Neural progenitor cell (in vitro differentiated cells): ENCODE data around the gene PIP4P1. TPM values are rescaled to one million over a fixed set of nuclear protein-coding genes. Genes with fewer than 3 reads are reported as not detected.
"Not testable (repeated sequence)": the region's sequence is repeated elsewhere in the genome, so short reads cannot be mapped to it uniquely, and the experiment has no call there.

Source experiments
- DNase-seq: peaks from one replicate; pipeline ENCODE4 v3.0.0-alpha.2; 2016; ENCODE audit warnings: low spot score
- H2AFZ ChIP-seq: fragments of 200-600 bp; sonication (generic); replicated peaks from 2 replicates; pipeline ENCODE4 v1.6.1; 2016; ENCODE audit warnings: antibody characterized with exemption
- H3F3A ChIP-seq: fragments of 200-600 bp; sonication (generic); 2 replicates; pipeline ENCODE4 v1.6.1; 2016; ENCODE audit warnings: antibody characterized with exemption, low read depth
- H3K27ac ChIP-seq: fragments of 200-600 bp; sonication (generic); 2 replicates; pipeline ENCODE4 v1.5.1; 2016; ENCODE audit warnings: mild to moderate bottlenecking
- H3K27me3 ChIP-seq: fragments of 200-600 bp; sonication (generic); 2 replicates; pipeline ENCODE4 v1.6.1; 2016; ENCODE audit warnings: mild to moderate bottlenecking, moderate library complexity
- H3K36me3 ChIP-seq: fragments of 200-600 bp; sonication (generic); 2 replicates; pipeline ENCODE4 v1.5.1; 2016
- H3K4me1 ChIP-seq: fragments of 200-600 bp; sonication (generic); 2 replicates; pipeline ENCODE4 v1.6.1; 2016; ENCODE audit warnings: mixed run types
- H3K4me2 ChIP-seq: fragments of 200-600 bp; sonication (generic); 2 replicates; pipeline ENCODE4 v1.6.1; 2016
- H3K4me3 ChIP-seq: fragments of 200-600 bp; sonication (generic); 2 replicates; pipeline ENCODE4 v1.5.1; 2016
- H3K79me2 ChIP-seq: fragments of 200-600 bp; sonication (generic); 2 replicates; pipeline ENCODE4 v1.6.1; 2016; ENCODE audit warnings: low read depth
- H3K9ac ChIP-seq: fragments of 200-600 bp; sonication (generic); 2 replicates; pipeline ENCODE4 v1.6.1; 2016
- H3K9me3 ChIP-seq: fragments of 200-600 bp; sonication (generic); 2 replicates; pipeline ENCODE4 v1.5.1; 2016; ENCODE audit warnings: low read depth
- H4K20me1 ChIP-seq: fragments of 200-600 bp; sonication (generic); 2 replicates; pipeline ENCODE4 v1.6.1; 2016; ENCODE audit warnings: low read depth
- H3K27ac Mint-ChIP-seq: 3 replicates; pipeline ENCODE4 v1.8.0; 2021; ENCODE audit warnings: mixed read lengths
- H3K27me3 Mint-ChIP-seq: 2 replicates; pipeline ENCODE4 v1.8.0; 2022; ENCODE audit warnings: low read depth, mild to moderate bottlenecking, inconsistent platforms, moderate library complexity, mixed read lengths; ENCODE audit not compliant: insufficient read depth
- H3K36me3 Mint-ChIP-seq: 3 replicates; pipeline ENCODE4 v1.8.0; 2021; ENCODE audit warnings: mixed read lengths
- H3K4me1 Mint-ChIP-seq: 3 replicates; pipeline ENCODE4 v1.8.0; 2021; ENCODE audit warnings: mixed read lengths
- H3K4me3 Mint-ChIP-seq: 3 replicates; pipeline ENCODE4 v1.8.0; 2021; ENCODE audit warnings: mild to moderate bottlenecking, moderate library complexity, mixed read lengths
- H3K9me3 Mint-ChIP-seq: 3 replicates; pipeline ENCODE4 v1.8.0; 2020; ENCODE audit warnings: mixed read lengths
- CTCF ChIP-seq: fragments of 200-600 bp; sonication (generic); IDR thresholded peaks from 2 replicates; pipeline ENCODE4 v1.5.1; 2017; ENCODE audit warnings: antibody characterized with exemption, mild to moderate bottlenecking
- EZH2 ChIP-seq: fragments of 200-600 bp; sonication (generic); IDR thresholded peaks from 2 replicates; pipeline ENCODE4 v1.6.1; 2017; ENCODE audit warnings: antibody characterized with exemption, mild to moderate bottlenecking, moderate library complexity
- EZH2phosphoT487 ChIP-seq: fragments of 200-600 bp; sonication (generic); IDR thresholded peaks from 2 replicates; pipeline ENCODE4 v1.6.1; 2017; ENCODE audit warnings: antibody characterized with exemption
- total RNA-seq: library from RNA; depleted of rRNA; stranded (reverse); fragments of >200 nt; gene quantifications from 2 replicates; pipeline ENCODE4 v1.2.3, GENCODE V29; 2015; ENCODE audit warnings: low replicate concordance

Gene PIP4P1
- total RNA-seq, 1 donor from 2014 or later = 24.1 TPM

GRCh38 chr14:20456971-20457370 is 4.3 kb downstream of the PIP4P1 start:
- peaks cover 15% of the 10 kb centered on the region for H3K36me3 Mint-ChIP-seq

GRCh38 chr14:20455355-20456300 is 5.6 kb downstream of the PIP4P1 start:
- Mint-ChIP-seq H3K27me3 (no peaks in the 10 kb centered on the region), H3K4me1 (peaks cover 10% of the 10 kb centered on the region), H3K9me3 (no peaks in the 10 kb centered on the region), H3K4me3 (no peak overlapping the region), H3K36me3 (peaks cover 16% of the 10 kb centered on the region), H3K27ac (no peak overlapping the region)
- H3K27ac ChIP-seq = peak overlapping the region; percentile 99
- H2AFZ ChIP-seq = peak overlapping the region; percentile 84
- TF ChIP-seq EZH2 = no peak
- peaks cover 9% of the 10 kb centered on the region for H3K4me1 ChIP-seq
- H3K36me3 ChIP-seq = peaks cover 7% of the 10 kb centered on the region
- peak overlapping the region; percentile 93 for H3K9ac ChIP-seq
- H3K9me3 ChIP-seq = no peaks in the 10 kb centered on the region
- H3K79me2 ChIP-seq = peaks cover 59% of the 10 kb centered on the region
- peak overlapping the region; percentile 85 for H3K4me2 ChIP-seq
- DNase-seq = peak; percentile 86
- H3F3A ChIP-seq = peaks cover 56% of the 10 kb centered on the region
- peak overlapping the region; percentile 84 for H3K4me3 ChIP-seq
- H4K20me1 ChIP-seq = peaks cover 10% of the 10 kb centered on the region
- no peaks in the 10 kb centered on the region for H3K27me3 ChIP-seq

More at GRCh38 chr14:20456971-20457370, 4.3 kb downstream of the PIP4P1 start:
- Histone ChIP-seq H3F3A (peaks cover 59% of the 10 kb centered on the region), H3K79me2 (peaks cover 65% of the 10 kb centered on the region), H3K4me1 (peaks cover 9% of the 10 kb centered on the region), H3K27me3 (no peaks in the 10 kb centered on the region), H3K27ac (peak overlapping the region; percentile 99), H3K36me3 (peaks cover 7% of the 10 kb centered on the region), H3K4me3 (no peak overlapping the region), H4K20me1 (peaks cover 14% of the 10 kb centered on the region), H3K9ac (no peak overlapping the region), H2AFZ (no peak overlapping the region), H3K4me2 (peak overlapping the region; percentile 85), H3K9me3 (no peaks in the 10 kb centered on the region)
- Mint-ChIP-seq H3K4me1 (peaks cover 17% of the 10 kb centered on the region), H3K27me3 (no peaks in the 10 kb centered on the region), H3K27ac (no peak overlapping the region), H3K9me3 (no peaks in the 10 kb centered on the region), H3K4me3 (no peak overlapping the region)
- DNase-seq = no peak
- TF ChIP-seq EZH2phosphoT487 (no peak), EZH2 (no peak), CTCF (no peak)

- Mint-ChIP-seq H3K27ac (no peak within 1 kb of the TSS), H3K36me3 (peaks cover 20% of the 10 kb centered on the region), H3K4me3 (no peak within 1 kb of the TSS), H3K27me3 (no peaks in the 10 kb centered on the region), H3K4me1 (peaks cover 1% of the 10 kb centered on the region), H3K9me3 (no peaks in the 10 kb centered on the region)
- Histone ChIP-seq H2AFZ (peak within 1 kb of the TSS; percentile 94), H3K9me3 (no peaks in the 10 kb centered on the region), H3K4me3 (peak within 1 kb of the TSS; percentile 84), H3K27me3 (no peaks in the 10 kb centered on the region), H3K79me2 (peaks cover 51% of the 10 kb centered on the region), H3K36me3 (peaks cover 7% of the 10 kb centered on the region), H3K27ac (peak within 1 kb of the TSS; percentile 99), H4K20me1 (peaks cover under 1% of the 10 kb centered on the region), H3K9ac (peak within 1 kb of the TSS; percentile 93), H3F3A (peaks cover 49% of the 10 kb centered on the region), H3K4me1 (no peaks in the 10 kb centered on the region), H3K4me2 (peak within 1 kb of the TSS; percentile 85)
- DNase-seq = peak; percentile 100
- TF ChIP-seq EZH2phosphoT487 = no peak
- TF ChIP-seq EZH2 = no peak
- TF ChIP-seq CTCF = no peak
Measured at GRCh38 chr14:20454516-20455354, 6.5 kb downstream of the PIP4P1 start, which contains the start of the genes APEX1 and OSGEP. APEX1 (plus strand) TSS chr14:20455226; CDS start chr14:20455646, 420 bp downstream. OSGEP (minus strand) TSS chr14:20454812; CDS start chr14:20454683, 129 bp downstream.

GRCh38 chr14:20452831-20453230 is 8.4 kb downstream of the PIP4P1 start:
- Mint-ChIP-seq H3K4me3 (peak overlapping the region; percentile 72), H3K36me3 (peaks cover 22% of the 10 kb centered on the region)
- not testable (repeated sequence) for H3K9ac ChIP-seq, H3K9me3 Mint-ChIP-seq, H3K27me3 Mint-ChIP-seq, H3K4me3 ChIP-seq, DNase-seq, H3K27ac Mint-ChIP-seq, H3K27ac ChIP-seq, H3K4me1 ChIP-seq, H3K27me3 ChIP-seq, H3K4me1 Mint-ChIP-seq, H4K20me1 ChIP-seq, H3K4me2 ChIP-seq, H2AFZ ChIP-seq, H3K9me3 ChIP-seq
- Histone ChIP-seq H3K79me2 (peaks cover 46% of the 10 kb centered on the region), H3K36me3 (peaks cover 16% of the 10 kb centered on the region), H3F3A (peaks cover 30% of the 10 kb centered on the region)
